Pancreas (tissue), 10 donors: Measurements from ENCODE around the gene GTF2F2. TPM values are rescaled to one million over a fixed set of nuclear protein-coding genes. Genes with fewer than 3 reads are reported as not detected.

Experiments used
- ATAC-seq, 4 donors: fragments of 200-7000 bp; cut with Tn5 transposase; one replicate each; pipeline versions ENCODE4 v1.8.0 to v1.9.1; 2020; ENCODE audit warnings: mild to moderate bottlenecking in 4 of 4, moderate library complexity in 4 of 4
- DNase-seq, 6 donors: peaks; one replicate each; pipeline ENCODE4 v3.0.0-alpha.2; 2020
- FAIRE-seq: peaks from 2 replicates; lab custom pipeline; 2012; peaks lifted over from hg19 to GRCh38; lab: Jason Lieb, UNC
- H3K27ac ChIP-seq, 4 donors: fragments of 200-600 bp; sonication (generic); 1 replicate in 3 of 4; 2 replicates in 1 of 4; pipeline versions ENCODE4 v1.5.0 to v1.8.0; 2020
- H3K27me3 ChIP-seq, 4 donors: fragments of 200-600 bp; one replicate each; pipeline ENCODE4 v1.8.0; 2021
- H3K36me3 ChIP-seq, 3 donors: fragments of 200-600 bp; sonication (generic) in 1 of 3; one replicate each; pipeline versions ENCODE4 v1.5.0 to v1.8.0; 2020 to 2021
- H3K4me1 ChIP-seq, 3 donors: fragments of 200-600 bp; one replicate each; pipeline ENCODE4 v1.8.0; 2021
- H3K4me3 ChIP-seq, 4 donors: fragments of 200-600 bp; sonication (generic) in 2 of 4; one replicate each; pipeline versions ENCODE4 v1.5.0 to v1.8.0; 2020 to 2021
- H3K9me3 ChIP-seq, 4 donors: fragments of 200-600 bp; one replicate each; pipeline ENCODE4 v1.8.0; 2021
- CTCF ChIP-seq, 4 donors: fragments of 200-600 bp; sonication (generic) in 3 of 4; IDR thresholded peaks; one replicate each; pipeline versions ENCODE4 v1.5.0 to v1.8.0; 2021; ENCODE audit warnings: antibody characterized with exemption in 4 of 4
- WGBS, 2 donors: extraction: QIAGEN DNeasy Blood & Tissue Kit; methylation state at CpG; one replicate each; pipeline ENCODE4 v1.1.7; 2013; 5-methylcytosine and 5-hydroxymethylcytosine counted together
- intact Hi-C, 3 donors: fragments of 100-400 bp; cut with DNase I; formaldehyde crosslinking; loops; one replicate each; pipeline versions ENCODE4 v1.11.1 to v1.14.2; 2022
- polyA plus RNA-seq, 2 donors: library from polyadenylated mRNA; stranded (reverse); fragments of 200-250 nt; gene quantifications; one replicate each; pipeline ENCODE4 v1.2.3, GENCODE V29; 2013
- total RNA-seq, 6 donors: library from RNA; stranded (reverse); fragmentation: NEBNext Ultra II Directional in 4 of 6; extraction: Animal tissue kit (Norgen Biotek cat#: 25700) in 4 of 6; gene quantifications; one replicate each; pipeline versions ENCODE4 v1.2.1 to v1.2.4, GENCODE V29; 2021 to 2023
- donor health status: healthy with polysubstance abuse.
- donor health status: DM: no; HTN: no; CAD: no; lungs with moderate emphysema.
- donor health status: DM: no; HTN: no; CAD: no.
- donor health status: control.
- donor health status: control.
- donor health status: Bipolar disorder and iron deficiency.
- donor health status: DM: yes; HTN: yes; CAD: no.
- donor health status: DM: no; HTN: no; CAD: no.
- donor health status: DM: no; HTN: no; CAD: no.
- donor health status: DM: yes; HTN: yes; CAD: no.

The GTF2F2 gene
- total and polyA plus RNA-seq, 8 donors = 6.0 to 8.6 (median 7.7) TPM

GRCh38 chr13:45206340-45206739 lies 86.0 kb downstream of the GTF2F2 start:
- ATAC-seq (peak in 3 of 4 donors; percentile 15 to 74 (median 62)), DNase-seq (no peak), FAIRE-seq (no peak)
- Histone ChIP-seq H3K4me3 (no peak overlapping the region), H3K27ac (peak overlapping the region in 3 of 4 donors; percentile 10 to 67 (median 62)), H3K36me3 (no peaks in the 10 kb centered on the region), H3K9me3 (no peaks in the 10 kb centered on the region), H3K4me1 (peaks cover 0 to 18% (median 8%) of the 10 kb centered on the region in 3 donors), H3K27me3 (no peaks in the 10 kb centered on the region)
- TF ChIP-seq CTCF (IDR thresholded peaks at IDR 0.05) = no peak
- intact Hi-C loops = no loop called here

- ATAC-seq = peak; percentile 35 to 66 (median 52)
- WGBS, 2 donors = 13 to 21% methylated on average over 4 of the region's 4 CpGs
- no peak for DNase-seq
- no peak for FAIRE-seq
- Histone ChIP-seq H3K27ac (peak overlapping the region in 2 of 4 donors; percentile 26 to 67), H3K27me3 (no peaks in the 10 kb centered on the region), H3K4me1 (peaks cover 0 to 18% (median 8%) of the 10 kb centered on the region in 3 donors), H3K4me3 (no peak overlapping the region), H3K9me3 (no peaks in the 10 kb centered on the region), H3K36me3 (no peaks in the 10 kb centered on the region)
- intact Hi-C loops = no loop called here
- TF ChIP-seq CTCF (IDR thresholded peaks at IDR 0.05) = no peak
These were observed 87.0 kb downstream of the GTF2F2 start for GRCh38 chr13:45207319-45207718.

GRCh38 chr13:45208132-45208531 lies 87.8 kb downstream of the GTF2F2 start:
- no peak for FAIRE-seq
- H3K27ac ChIP-seq = no peak overlapping the region
- intact Hi-C loops = no loop called here

GRCh38 chr13:45209229-45209628 lies 88.9 kb downstream of the GTF2F2 start:
- TF ChIP-seq CTCF (IDR thresholded peaks at IDR 0.05) = no peak
- FAIRE-seq (no peak), ATAC-seq (no peak), DNase-seq (no peak)
- no peak overlapping the region for H3K27ac ChIP-seq
- H3K27me3 ChIP-seq = no peaks in the 10 kb centered on the region
- no peaks in the 10 kb centered on the region for H3K36me3 ChIP-seq
- no peak overlapping the region for H3K4me3 ChIP-seq
- intact Hi-C loops = no loop called here
- no peaks in the 10 kb centered on the region for H3K9me3 ChIP-seq
- peaks cover 0 to 18% (median 8%) of the 10 kb centered on the region in 3 donors for H3K4me1 ChIP-seq

More at GRCh38 chr13:45208132-45208531, 87.8 kb downstream of the GTF2F2 start:
- Histone ChIP-seq H3K9me3 (no peaks in the 10 kb centered on the region), H3K4me1 (peaks cover 0 to 18% (median 8%) of the 10 kb centered on the region in 3 donors), H3K4me3 (no peak overlapping the region), H3K27me3 (no peaks in the 10 kb centered on the region), H3K36me3 (no peaks in the 10 kb centered on the region)
- WGBS, 2 donors = 69 to 74% methylated on average over 2 of the region's 2 CpGs
- ATAC-seq = no peak
- TF ChIP-seq CTCF (IDR thresholded peaks at IDR 0.05) = no peak
- DNase-seq = no peak

GRCh38 chr13:45215392-45216077 lies 95.2 kb downstream of the GTF2F2 start:
- Histone ChIP-seq H3K27ac (no peak overlapping the region), H3K9me3 (no peaks in the 10 kb centered on the region), H3K36me3 (no peaks in the 10 kb centered on the region), H3K4me1 (peaks cover 0 to 8% (median 6%) of the 10 kb centered on the region in 3 donors), H3K4me3 (no peak overlapping the region), H3K27me3 (no peaks in the 10 kb centered on the region)
- ATAC-seq (no peak), DNase-seq (no peak), FAIRE-seq (no peak)
- intact Hi-C loops = no loop called here
- WGBS, 2 donors = 94 to 96% methylated on average over 9 of the region's 9 CpGs
- TF ChIP-seq CTCF (IDR thresholded peaks at IDR 0.05) = no peak
